H9 (cell line): Measurements from ENCODE around the gene UPB1. TPM values are rescaled to one million over a fixed set of nuclear protein-coding genes. Genes with fewer than 3 reads are reported as not detected.

ENCODE experiments used
- DNase-seq: peaks from one replicate; pipeline ENCODE4 v3.0.0-alpha.2; 2017
- H2AFZ ChIP-seq: one replicate; pipeline ENCODE4 v1.6.1; 2013; ENCODE audit warnings: mild to moderate bottlenecking, low read length, control low read depth, moderate library complexity
- H2AK5ac ChIP-seq: 2 replicates; pipeline ENCODE4 v1.6.1; 2013; ENCODE audit warnings: low read length, control low read depth, mixed read lengths; ENCODE audit not compliant: insufficient read length
- H2BK120ac ChIP-seq: one replicate; pipeline ENCODE4 v1.6.1; 2013; ENCODE audit warnings: low read depth, mild to moderate bottlenecking, low read length, control low read depth, inconsistent platforms; ENCODE audit not compliant: poor library complexity, severe bottlenecking
- H2BK12ac ChIP-seq: 2 replicates; pipeline ENCODE4 v1.6.1; 2013; ENCODE audit warnings: low read length, control low read depth, mixed read lengths, low read depth; ENCODE audit not compliant: insufficient read length
- H2BK15ac ChIP-seq: 2 replicates; pipeline ENCODE4 v1.6.1; 2013; ENCODE audit warnings: low read depth, low read length, control low read depth
- H2BK20ac ChIP-seq: one replicate; pipeline ENCODE4 v1.6.1; 2013; ENCODE audit warnings: low read depth, mild to moderate bottlenecking, low read length, control low read depth, inconsistent platforms; ENCODE audit not compliant: poor library complexity, severe bottlenecking
- H2BK5ac ChIP-seq: 2 replicates; pipeline ENCODE4 v1.6.1; 2013; ENCODE audit warnings: low read length, control low read depth, mixed read lengths; ENCODE audit not compliant: insufficient read length
- H3K14ac ChIP-seq: 2 replicates; pipeline ENCODE4 v1.6.1; 2013; ENCODE audit warnings: low read length, control low read depth; ENCODE audit not compliant: insufficient read depth
- H3K18ac ChIP-seq: 2 replicates; pipeline ENCODE4 v1.6.1; 2013; ENCODE audit warnings: low read depth, mild to moderate bottlenecking, mixed read lengths, low read length, control low read depth; ENCODE audit not compliant: insufficient read length
- H3K23ac ChIP-seq: 2 replicates; pipeline ENCODE4 v1.6.1; 2013; ENCODE audit warnings: low read length, control low read depth, mixed read lengths, low read depth; ENCODE audit not compliant: insufficient read length
- H3K23me2 ChIP-seq: 2 replicates; pipeline ENCODE4 v1.6.1; 2013; ENCODE audit warnings: low read depth, mild to moderate bottlenecking, mixed read lengths, low read length, control low read depth; ENCODE audit not compliant: insufficient read length, poor library complexity, severe bottlenecking
- H3K27ac ChIP-seq: 2 replicates; pipeline ENCODE4 v1.5.1; 2013; ENCODE audit warnings: low read length, control low read depth, mixed read lengths, low read depth; ENCODE audit not compliant: insufficient read length
- H3K27me3 ChIP-seq: 2 replicates; pipeline ENCODE4 v1.6.1; 2013; ENCODE audit warnings: low read length, control low read depth, inconsistent platforms; ENCODE audit not compliant: insufficient read depth
- H3K4ac ChIP-seq: 2 replicates; pipeline ENCODE4 v1.6.1; 2013; ENCODE audit warnings: low read depth, mild to moderate bottlenecking, control low read depth, inconsistent platforms, low read length, moderate library complexity
- H3K4me1 ChIP-seq: 2 replicates; pipeline ENCODE4 v1.6.1; 2013; ENCODE audit warnings: low read length, control low read depth, inconsistent platforms; ENCODE audit not compliant: insufficient read depth
- H3K4me2 ChIP-seq: 2 replicates; pipeline ENCODE4 v1.6.1; 2013; ENCODE audit warnings: low read length, control low read depth, mixed read lengths; ENCODE audit not compliant: insufficient read length, insufficient read depth
- H3K56ac ChIP-seq: 2 replicates; pipeline ENCODE4 v1.6.1; 2013; ENCODE audit warnings: low read depth, mild to moderate bottlenecking, mixed read lengths, low read length, control low read depth; ENCODE audit not compliant: insufficient read length
- H3K79me1 ChIP-seq: 2 replicates; pipeline ENCODE4 v1.6.1; 2013; ENCODE audit warnings: low read depth, mild to moderate bottlenecking, moderate library complexity, low read length, control low read depth, inconsistent platforms; ENCODE audit not compliant: insufficient read depth, poor library complexity, severe bottlenecking
- H3K79me2 ChIP-seq: 2 replicates; pipeline ENCODE4 v1.6.1; 2013; ENCODE audit warnings: low read length, control low read depth, inconsistent platforms; ENCODE audit not compliant: insufficient read depth
- H3K9ac ChIP-seq: 2 replicates; pipeline ENCODE4 v1.6.1; 2013; ENCODE audit warnings: low read length, control low read depth, mixed read lengths; ENCODE audit not compliant: insufficient read length; ENCODE audit errors: extremely low read depth
- H3K9me3 ChIP-seq: one replicate; pipeline ENCODE4 v1.6.1; 2013; ENCODE audit warnings: low read depth, low read length, inconsistent platforms; ENCODE audit not compliant: control insufficient read depth
- H3T11ph ChIP-seq: one replicate; pipeline ENCODE4 v1.6.1; 2013; ENCODE audit warnings: mild to moderate bottlenecking, low read length, control low read depth, inconsistent platforms
- H4K20me1 ChIP-seq: one replicate; pipeline ENCODE4 v1.6.1; 2013; ENCODE audit not compliant: control insufficient read depth, insufficient read length, insufficient read depth
- H4K5ac ChIP-seq: 2 replicates; pipeline ENCODE4 v1.6.1; 2013; ENCODE audit warnings: low read depth, mild to moderate bottlenecking, mixed read lengths, low read length, control low read depth; ENCODE audit not compliant: insufficient read length
- H4K8ac ChIP-seq: replicated peaks from 2 replicates; pipeline ENCODE4 v1.6.1; 2013; ENCODE audit warnings: low read length, control low read depth, mixed read lengths, low read depth; ENCODE audit not compliant: insufficient read length
- H4K91ac ChIP-seq: 2 replicates; pipeline ENCODE4 v1.6.1; 2013; ENCODE audit warnings: low read depth, mild to moderate bottlenecking, moderate library complexity, mixed read lengths, low read length, control low read depth; ENCODE audit not compliant: insufficient read length
- H3K27ac Mint-ChIP-seq, 3 experiments: 2 replicates in 2 of 3; 3 replicates in 1 of 3; pipeline ENCODE4 v1.8.0; 2020 to 2021; ENCODE audit warnings: mixed read lengths in 3 of 3, mild to moderate bottlenecking in 1 of 3, moderate library complexity in 1 of 3
- H3K27me3 Mint-ChIP-seq: 2 replicates; pipeline ENCODE4 v1.8.0; 2021; ENCODE audit warnings: low read depth, mild to moderate bottlenecking, moderate library complexity, mixed read lengths
- H3K36me3 Mint-ChIP-seq, 3 experiments: 2 replicates in 2 of 3; 3 replicates in 1 of 3; pipeline ENCODE4 v1.8.0; 2020 to 2021; ENCODE audit warnings: low read depth in 3 of 3, mixed read lengths in 3 of 3; ENCODE audit not compliant: insufficient read depth in 1 of 3
- H3K4me1 Mint-ChIP-seq, 2 experiments: 2 replicates each; pipeline ENCODE4 v1.8.0; 2020; ENCODE audit warnings: mixed read lengths in 2 of 2
- H3K4me3 Mint-ChIP-seq, 2 experiments: 2 replicates in 1 of 2; 3 replicates in 1 of 2; pipeline ENCODE4 v1.8.0; 2020 to 2021; ENCODE audit warnings: mild to moderate bottlenecking in 2 of 2, mixed read lengths in 2 of 2, moderate library complexity in 1 of 2
- H3K9me3 Mint-ChIP-seq, 2 experiments: 2 replicates in 1 of 2; 3 replicates in 1 of 2; pipeline ENCODE4 v1.8.0; 2020; ENCODE audit warnings: mild to moderate bottlenecking in 2 of 2, mixed read lengths in 2 of 2, moderate library complexity in 1 of 2
- CTCF ChIP-seq: fragments of 200-600 bp; sonication (generic); conservative IDR thresholded peaks from 3 replicates; pipeline ENCODE4 v1.8.0; 2021; ENCODE audit warnings: antibody characterized with exemption, mild to moderate bottlenecking
- WGBS: extraction: QIAGEN DNeasy Blood & Tissue Kit; methylation state at CpG from one replicate; pipeline ENCODE4 v1.1.7; 2013; ENCODE audit warnings: missing lambda C conversion rate, low lambda C conversion rate, mixed read lengths; ENCODE audit not compliant: insufficient read length; ENCODE audit errors: extremely low coverage; 5-methylcytosine and 5-hydroxymethylcytosine counted together
- total RNA-seq: library from RNA; stranded (reverse); gene quantifications from 2 replicates; pipeline ENCODE4 v1.2.1, GENCODE V29; 2021

The UPB1 gene
- total RNA-seq, 1 experiment from 2014 or later = not detected

GRCh38 chr22:24450610-24451009 lies 44.5 kb upstream of the UPB1 start:
- Mint-ChIP-seq H3K36me3 (no peaks in the 10 kb centered on the region), H3K4me3 (no peak overlapping the region), H3K9me3 (peaks cover 0 to 2% of the 10 kb centered on the region in 2 experiments; a peak in 2 of 5 replicates), H3K27me3 (peaks cover 2% of the 10 kb centered on the region), H3K4me1 (peaks cover 7 to 15% of the 10 kb centered on the region in 2 experiments), H3K27ac (no peak overlapping the region)
- H4K91ac ChIP-seq = no peak overlapping the region
- H4K20me1 ChIP-seq = no peaks in the 10 kb centered on the region
- no peaks in the 10 kb centered on the region for H3K23me2 ChIP-seq
- no peaks in the 10 kb centered on the region for H3K79me2 ChIP-seq
- H2BK5ac ChIP-seq = no peak overlapping the region
- no peak overlapping the region for H2BK20ac ChIP-seq
- H3K9me3 ChIP-seq = no peaks in the 10 kb centered on the region
- no peak overlapping the region for H4K8ac ChIP-seq
- no peak overlapping the region for H3K4ac ChIP-seq
- H3K4me2 ChIP-seq = no peak overlapping the region
- H3K56ac ChIP-seq = no peak overlapping the region
- no peak overlapping the region for H3K23ac ChIP-seq
- no CpG with 5 or more reads among the region's 1 CpG for WGBS
- H2BK12ac ChIP-seq = no peak overlapping the region
- no peaks in the 10 kb centered on the region for H3K4me1 ChIP-seq
- no peak overlapping the region for H3K27ac ChIP-seq
- no peak overlapping the region for H4K5ac ChIP-seq
- DNase-seq = no peak
- no peak overlapping the region for H3T11ph ChIP-seq
- no peak overlapping the region for H3K18ac ChIP-seq
- H3K27me3 ChIP-seq = no peaks in the 10 kb centered on the region
- H3K14ac ChIP-seq = no peak overlapping the region
- no peak overlapping the region for H2AFZ ChIP-seq
- H3K9ac ChIP-seq = no peak overlapping the region
- no peak overlapping the region for H2BK120ac ChIP-seq
- H3K79me1 ChIP-seq = no peaks in the 10 kb centered on the region
- TF ChIP-seq CTCF = no peak
- no peak overlapping the region for H2BK15ac ChIP-seq
- H2AK5ac ChIP-seq = no peak overlapping the region
